Measurements from ENCODE around the gene S100A16. TPM values are rescaled to one million over a fixed set of nuclear protein-coding genes. Genes with fewer than 3 reads are reported as not detected.
"Not testable (repeated sequence)": the region's sequence is repeated elsewhere in the genome, so short reads cannot be mapped to it uniquely, and the experiment has no call there.

S100A16 gene
- total RNA-seq, 1 experiment from 2014 or later, result 196 TPM

GRCh38 chr1:153588482-153588881 is 24.5 kb downstream of the S100A16 start:
- TF ChIP-seq EGR1 (IDR thresholded peaks at IDR 0.05; ENCODE audit: low read depth) (no peak), FOSL1 (IDR thresholded peaks at IDR 0.05; ENCODE audit: low read depth) (no peak), EZH2phosphoT487 (IDR thresholded peaks at IDR 0.05; ENCODE audit: borderline replicate concordance) (no peak)
- ATAC-seq (no peak), DNase-seq (ENCODE audit: low read depth, low spot score) (no peak)
- no peaks in the 10 kb centered on the region for H3K27me3 ChIP-seq (ENCODE audit: insufficient read depth, low read length)
- H3K36me3 ChIP-seq (ENCODE audit: control insufficient read depth in 1 of 2, insufficient read depth in 2 of 2, low read length in 2 of 2), result no peaks in the 10 kb centered on the region
- no TSS peak for BruUV-seq (replicated peaks)
- ChIA-PET CTCF (no interaction called here), RAD21 (ENCODE audit: low non-redundant PET in 1 of 2, low total read pairs in 2 of 2, uncharacterized antibody in 2 of 2, unreplicated experiment in 2 of 2) (no interaction called here), POLR2A (interaction anchor here (0.8 to 1.1 kb wide), 3 partner anchors 11 to 39 kb away, joined by 3 read pairs; partner anchors contain the start of gene S100A13)
- no peaks in the 10 kb centered on the region for H3K9me2 ChIP-seq (ENCODE audit: insufficient read depth)
- H3K79me2 ChIP-seq (ENCODE audit: insufficient read depth, low read length), result no peaks in the 10 kb centered on the region
- H3K27ac ChIP-seq (ENCODE audit: low read depth, low read length), result no peak overlapping the region
- H3K4me3 ChIP-seq (replicated peaks in 1 of 2; ENCODE audit: low read depth in 1 of 2, low read length in 2 of 2), result no peak overlapping the region
- intact Hi-C loops (cut with micrococcal nuclease), result no loop called here
- H3K9ac ChIP-seq (ENCODE audit: low read length), result no peak overlapping the region
- H2AFZ ChIP-seq (ENCODE audit: low read depth, low read length, poor library complexity, severe bottlenecking), result no peak overlapping the region
- H3K4me1 ChIP-seq (ENCODE audit: control insufficient read depth in 1 of 2, insufficient read depth in 2 of 2, low read length in 2 of 2), result peaks cover 0 to 6% of the 10 kb centered on the region in 2 experiments; a peak in 2 of 4 replicates
- no peak overlapping the region for H3K4me2 ChIP-seq (ENCODE audit: low read length)
- no peaks in the 10 kb centered on the region for H3K9me3 ChIP-seq (ENCODE audit: control insufficient read depth in 1 of 2, insufficient read depth in 1 of 2, low read depth in 1 of 2, low read length in 2 of 2)
- no peaks in the 10 kb centered on the region for H4K20me1 ChIP-seq (ENCODE audit: insufficient read depth)

- H3K9me3 ChIP-seq (ENCODE audit: control insufficient read depth in 1 of 2, insufficient read depth in 1 of 2, low read depth in 1 of 2, low read length in 2 of 2); H3K27me3 ChIP-seq (ENCODE audit: insufficient read depth, low read length); H4K20me1 ChIP-seq (ENCODE audit: insufficient read depth); CTCF ChIA-PET; H2AFZ ChIP-seq (ENCODE audit: low read depth, low read length, poor library complexity, severe bottlenecking); H3K9ac ChIP-seq (ENCODE audit: low read length); H3K79me2 ChIP-seq (ENCODE audit: insufficient read depth, low read length); H3K4me3 ChIP-seq (replicated peaks in 1 of 2; ENCODE audit: low read depth in 1 of 2, low read length in 2 of 2); H3K27ac ChIP-seq (ENCODE audit: low read depth, low read length); H3K4me1 ChIP-seq (ENCODE audit: control insufficient read depth in 1 of 2, insufficient read depth in 2 of 2, low read length in 2 of 2); H3K4me2 ChIP-seq (ENCODE audit: low read length); H3K36me3 ChIP-seq (ENCODE audit: control insufficient read depth in 1 of 2, insufficient read depth in 2 of 2, low read length in 2 of 2); BruUV-seq (replicated peaks); RAD21 ChIA-PET (ENCODE audit: low non-redundant PET in 1 of 2, low total read pairs in 2 of 2, uncharacterized antibody in 2 of 2, unreplicated experiment in 2 of 2); H3K9me2 ChIP-seq (ENCODE audit: insufficient read depth); DNase-seq (ENCODE audit: low read depth, low spot score); intact Hi-C loops (cut with micrococcal nuclease); ATAC-seq: not testable (repeated sequence)
- POLR2A ChIA-PET, result interaction anchor here (0.8 to 1.1 kb wide), 3 partner anchors 11 to 39 kb away, joined by 3 read pairs; partner anchors contain the start of gene S100A13
Observed at GRCh38 chr1:153588033-153588432, 24.9 kb downstream of the S100A16 start.

GRCh38 chr1:153587314-153587713 is 25.6 kb downstream of the S100A16 start:
- H3K9ac ChIP-seq (ENCODE audit: low read length), result no peak overlapping the region
- no peaks in the 10 kb centered on the region for H3K79me2 ChIP-seq (ENCODE audit: insufficient read depth, low read length)
- no peaks in the 10 kb centered on the region for H4K20me1 ChIP-seq (ENCODE audit: insufficient read depth)
- ChIA-PET RAD21 (ENCODE audit: low non-redundant PET in 1 of 2, low total read pairs in 2 of 2, uncharacterized antibody in 2 of 2, unreplicated experiment in 2 of 2) (no interaction called here), CTCF (no interaction called here), POLR2A (no interaction called here)
- no peak overlapping the region for H2AFZ ChIP-seq (ENCODE audit: low read depth, low read length, poor library complexity, severe bottlenecking)
- intact Hi-C loops (cut with micrococcal nuclease), result no loop called here
- H3K27ac ChIP-seq (ENCODE audit: low read depth, low read length), result no peak overlapping the region
- no peaks in the 10 kb centered on the region for H3K36me3 ChIP-seq (ENCODE audit: control insufficient read depth in 1 of 2, insufficient read depth in 2 of 2, low read length in 2 of 2)
- DNase-seq (ENCODE audit: low read depth, low spot score) (no peak), ATAC-seq (no peak)
- no peak overlapping the region for H3K4me3 ChIP-seq (replicated peaks in 1 of 2; ENCODE audit: low read depth in 1 of 2, low read length in 2 of 2)
- no peak overlapping the region for H3K4me2 ChIP-seq (ENCODE audit: low read length)
- no peaks in the 10 kb centered on the region for H3K9me3 ChIP-seq (ENCODE audit: control insufficient read depth in 1 of 2, insufficient read depth in 1 of 2, low read depth in 1 of 2, low read length in 2 of 2)
- H3K27me3 ChIP-seq (ENCODE audit: insufficient read depth, low read length), result no peaks in the 10 kb centered on the region
- no peaks in the 10 kb centered on the region for H3K9me2 ChIP-seq (ENCODE audit: insufficient read depth)
- H3K4me1 ChIP-seq (ENCODE audit: control insufficient read depth in 1 of 2, insufficient read depth in 2 of 2, low read length in 2 of 2), result peaks cover 0 to 6% of the 10 kb centered on the region in 2 experiments; a peak in 2 of 4 replicates
- no TSS peak for BruUV-seq (replicated peaks)
- no peak for TF ChIP-seq YY1 (IDR thresholded peaks at IDR 0.05; ENCODE audit: extremely low read depth, insufficient replicate concordance, low read depth, low read length)
- TF ChIP-seq JUND (IDR thresholded peaks at IDR 0.05), result no peak
- TF ChIP-seq TCF7L2 (IDR thresholded peaks at IDR 0.05; ENCODE audit: borderline replicate concordance, extremely low read depth, insufficient read depth, insufficient read length), result no peak
- no peak for TF ChIP-seq POLR2AphosphoS5 (IDR thresholded peaks at IDR 0.05; ENCODE audit: low read depth, low read length)
- TF ChIP-seq SRF (IDR thresholded peaks at IDR 0.05; ENCODE audit: low read depth), result no peak
- TF ChIP-seq REST (IDR thresholded peaks at IDR 0.05; ENCODE audit: low read depth), result no peak
- TF ChIP-seq SP1 (IDR thresholded peaks at IDR 0.05; ENCODE audit: low read depth), result no peak
- TF ChIP-seq EZH2phosphoT487 (IDR thresholded peaks at IDR 0.05; ENCODE audit: borderline replicate concordance), result no peak
- no peak for TF ChIP-seq ZFX (IDR thresholded peaks at IDR 0.05)

Measured in HCT116 (cell line).